ENCODE data around the gene TTLL6.
"Not testable (repeated sequence)": the region's sequence is repeated elsewhere in the genome, so short reads cannot be mapped to it uniquely, and the experiment has no call there.

TTLL6 gene

DNA sequence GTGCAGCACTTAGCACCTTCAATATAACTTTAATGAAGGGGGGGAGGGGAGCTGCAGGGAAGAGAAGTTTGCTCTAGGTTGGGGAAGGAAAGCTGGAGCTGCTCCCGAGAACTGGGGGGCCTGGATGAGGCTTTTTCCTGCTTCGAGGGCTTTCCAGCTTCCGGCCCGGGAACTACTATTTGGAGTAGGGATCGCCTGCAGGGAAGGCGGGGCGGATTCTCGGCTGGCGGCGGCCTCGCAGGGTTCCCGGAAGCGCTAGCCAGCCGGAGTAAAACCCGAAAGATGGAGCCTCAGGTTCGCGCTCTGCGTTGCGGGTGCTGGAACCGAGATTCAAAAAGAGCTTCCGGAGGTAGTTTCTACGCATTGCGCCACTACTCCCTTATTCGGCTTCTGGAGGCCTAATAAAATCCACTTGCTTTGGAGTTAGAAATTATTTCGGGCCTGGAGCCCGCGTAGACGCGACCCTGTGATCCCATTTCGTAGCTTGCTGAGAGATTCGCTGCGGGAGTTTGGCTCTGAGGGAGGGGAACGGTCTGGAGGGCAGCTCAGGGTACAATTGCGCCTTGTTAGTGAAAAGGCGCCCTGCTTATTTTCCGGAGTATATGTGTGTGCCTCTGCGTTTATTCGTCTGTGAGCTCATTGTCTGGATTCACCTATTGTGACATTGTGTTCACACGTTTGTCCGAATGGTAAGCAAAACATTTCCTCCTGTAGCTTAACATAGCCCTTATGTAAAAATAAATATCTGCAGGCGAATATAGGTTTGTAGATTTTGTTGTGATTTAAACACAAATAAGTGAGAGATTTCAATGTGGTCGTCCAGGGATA lies 93.4 kb downstream of the TTLL6 start:
- peaks cover 42% of the 10 kb centered on the region for H3K4me1 Mint-ChIP-seq
- H3K27me3 Mint-ChIP-seq = peaks cover 99% of the 10 kb centered on the region
- CTCF ChIA-PET = interaction anchor here (0.8 to 4.5 kb wide), 28 partner anchors 9 to 271 kb away, joined by 3 to 28 read pairs (median 6); no protein-coding TSS in a partner anchor
- H3K4me3 Mint-ChIP-seq = peak overlapping the region; percentile 22
- DNase-seq = peak; percentile 43
- H3K27ac Mint-ChIP-seq = peak overlapping the region; percentile 13
- H3K36me3 Mint-ChIP-seq = peaks cover 2% of the 10 kb centered on the region
- H3K9me3 Mint-ChIP-seq = no peaks in the 10 kb centered on the region

DNA sequence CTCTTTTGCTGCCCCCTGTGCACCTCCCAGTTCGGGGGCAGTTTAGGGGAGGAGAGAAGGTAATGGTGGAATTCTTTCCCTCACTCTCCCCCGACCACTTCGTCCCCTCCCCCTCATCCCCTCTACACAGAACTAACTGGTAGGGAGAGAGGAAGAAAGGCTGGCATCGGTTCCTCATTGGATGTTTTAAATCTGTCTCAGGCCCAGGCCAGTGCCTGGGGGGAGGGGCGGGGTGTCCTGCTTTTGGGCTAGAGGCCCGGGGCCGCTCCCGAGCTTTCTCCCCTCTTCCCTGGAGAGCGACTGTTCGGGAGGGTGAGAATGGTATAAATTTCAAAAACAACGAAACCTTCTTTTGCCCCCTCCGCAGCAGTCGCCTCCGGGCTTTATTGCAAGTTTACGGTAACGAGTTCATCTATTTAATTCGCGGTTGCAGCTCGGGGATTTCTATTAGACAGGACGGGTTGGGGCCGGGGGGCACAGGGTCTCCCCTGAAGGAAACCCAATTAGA lies 94.1 kb downstream of the TTLL6 start, which contains the start of gene PRAC2:
Gene PRAC2 (plus strand): TSS at position 271 of the 508 bp plus-strand sequence. CDS start 1,226 bp downstream, outside the sequence.
- peak within 1 kb of the TSS; percentile 22 for H3K4me3 Mint-ChIP-seq
- no peaks in the 10 kb centered on the region for H3K9me3 Mint-ChIP-seq

DNA sequence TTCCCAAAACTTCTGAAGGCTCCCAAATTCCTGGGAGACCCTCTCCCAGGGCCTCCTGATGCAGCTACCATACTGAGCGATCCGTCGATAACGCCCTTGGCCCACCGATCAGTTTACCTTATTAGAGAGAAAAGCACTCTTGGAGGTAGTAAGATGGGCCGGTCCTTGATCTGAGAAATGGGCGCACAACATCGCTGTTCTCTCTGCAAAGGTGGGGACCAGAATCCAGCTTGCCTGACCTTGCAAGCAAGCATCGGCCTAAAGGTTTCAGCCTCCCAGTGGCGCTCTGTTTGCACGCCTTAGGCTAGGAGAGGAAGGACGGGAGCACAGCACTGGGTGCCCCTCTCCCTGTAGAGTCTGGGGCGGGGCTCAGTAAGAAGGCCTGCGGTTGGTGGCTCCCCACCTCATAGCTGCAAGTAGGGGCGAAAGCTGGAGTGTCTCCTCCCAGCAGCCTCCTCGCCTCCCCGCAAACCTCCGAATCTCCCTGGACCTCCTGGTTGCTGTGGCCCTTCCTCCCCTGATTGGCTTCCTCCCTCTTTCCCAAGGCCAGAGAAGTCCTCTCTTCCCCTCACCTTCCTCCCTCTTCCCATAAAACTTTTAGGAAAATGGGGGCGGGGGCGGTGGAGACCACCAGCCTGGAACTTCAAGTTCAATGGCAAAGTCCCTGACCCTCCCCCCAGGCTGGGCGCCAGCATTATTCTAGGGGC lies 94.7 kb downstream of the TTLL6 start, which contains the start of gene PRAC1:
Gene PRAC1 (minus strand): TSS at position 318 of the 707 bp plus-strand sequence. CDS start 126 bp downstream, at position 192.
- peak within 1 kb of the TSS; percentile 21 for H3K4me3 Mint-ChIP-seq
- peaks cover 46% of the 10 kb centered on the region for H3K4me1 Mint-ChIP-seq
- DNase-seq = no peak
- no peaks in the 10 kb centered on the region for H3K9me3 Mint-ChIP-seq
- peaks cover 99% of the 10 kb centered on the region for H3K27me3 Mint-ChIP-seq
- peaks cover 7% of the 10 kb centered on the region for H3K36me3 Mint-ChIP-seq
- H3K27ac Mint-ChIP-seq = peak within 1 kb of the TSS; percentile 19
- CTCF ChIA-PET = interaction anchor here (1.9 to 4.5 kb wide), 6 partner anchors 10 to 157 kb away, joined by 4 to 28 read pairs (median 17); no protein-coding TSS in a partner anchor

More for the DNA sequence above, 94.1 kb downstream of the TTLL6 start, which contains the start of gene PRAC2:
- DNase-seq = no peak
- CTCF ChIA-PET = interaction anchor here (0.8 to 4.5 kb wide), 14 partner anchors 9 to 156 kb away, joined by 3 to 28 read pairs (median 7); no protein-coding TSS in a partner anchor
- Mint-ChIP-seq H3K4me1 (peaks cover 44% of the 10 kb centered on the region), H3K27ac (peak within 1 kb of the TSS; percentile 19), H3K27me3 (peaks cover 99% of the 10 kb centered on the region), H3K36me3 (peaks cover 7% of the 10 kb centered on the region)

DNA sequence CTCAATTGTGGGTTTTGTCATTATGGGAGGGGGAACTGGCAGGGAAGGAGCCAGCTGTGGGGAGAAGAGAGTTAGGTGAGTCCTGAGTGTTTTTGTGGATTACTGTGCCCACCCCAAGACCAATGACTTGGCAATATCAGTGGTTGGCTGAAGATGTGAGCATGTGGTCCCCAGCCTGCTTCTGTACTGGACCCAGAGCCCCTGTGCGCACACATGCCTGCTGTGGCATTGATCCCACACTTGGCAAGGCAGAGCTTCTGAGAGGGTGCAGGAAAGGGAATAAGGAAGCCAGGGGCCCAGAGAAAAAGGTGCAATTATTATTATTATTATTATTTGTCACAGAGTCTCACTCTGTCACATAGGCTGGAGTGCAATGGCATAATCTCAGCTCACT lies 96.0 kb downstream of the TTLL6 start:
- Mint-ChIP-seq H3K4me1 (peaks cover 46% of the 10 kb centered on the region), H3K36me3 (peaks cover 7% of the 10 kb centered on the region), H3K27me3 (peaks cover 96% of the 10 kb centered on the region), H3K27ac (no peak overlapping the region), H3K4me3 (no peak overlapping the region), H3K9me3 (no peaks in the 10 kb centered on the region)
- CTCF ChIA-PET = interaction anchor here (1.1 to 2.0 kb wide), 3 partner anchors 14 to 68 kb away, joined by 3 to 5 read pairs (median 3); no protein-coding TSS in a partner anchor
- DNase-seq = no peak

DNA sequence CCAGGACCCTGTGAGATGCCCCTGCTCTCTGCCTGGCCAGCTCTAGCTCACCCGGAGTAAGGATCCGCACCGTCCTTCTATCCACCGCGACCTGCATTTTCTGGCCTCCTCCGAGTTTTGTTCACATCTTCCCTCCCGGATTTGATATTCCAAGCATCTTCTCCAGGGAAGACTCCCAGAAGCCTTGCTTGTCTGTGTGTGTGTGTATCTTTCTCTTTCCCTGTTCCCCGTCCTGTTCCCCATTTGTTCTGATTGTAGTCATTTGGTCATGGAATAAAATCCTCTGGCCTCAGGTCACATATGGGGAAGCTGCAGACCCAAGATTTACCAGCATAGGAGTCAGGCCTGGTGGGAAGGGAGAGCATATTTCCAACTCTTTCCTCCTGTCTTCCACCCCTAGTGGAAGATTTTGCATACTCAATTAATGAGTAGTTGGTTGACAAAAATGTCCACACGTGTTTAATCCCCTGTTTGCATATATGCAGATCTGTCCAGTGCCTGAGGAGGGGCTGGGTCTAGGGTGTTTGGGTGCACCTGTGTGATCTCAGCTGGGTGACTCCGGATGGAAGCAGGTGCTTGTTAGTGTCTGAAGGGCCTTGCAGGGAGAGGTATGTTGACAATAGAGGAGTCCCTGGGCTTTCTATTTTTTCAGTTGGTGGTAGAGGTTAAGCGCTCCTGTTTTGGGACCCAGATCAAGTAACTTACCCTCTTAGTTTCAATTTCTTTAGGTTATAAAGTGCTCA lies 96.6 kb downstream of the TTLL6 start:
- Mint-ChIP-seq H3K4me1 (peaks cover 47% of the 10 kb centered on the region), H3K27ac (peak overlapping the region; percentile 78), H3K27me3 (peaks cover 96% of the 10 kb centered on the region), H3K4me3 (peak overlapping the region; percentile 24), H3K9me3 (no peaks in the 10 kb centered on the region), H3K36me3 (peaks cover 7% of the 10 kb centered on the region)
- no peak for DNase-seq
- CTCF ChIA-PET = interaction anchor here (1.1 to 2.0 kb wide), 3 partner anchors 14 to 69 kb away, joined by 3 to 5 read pairs (median 3); no protein-coding TSS in a partner anchor

DNA sequence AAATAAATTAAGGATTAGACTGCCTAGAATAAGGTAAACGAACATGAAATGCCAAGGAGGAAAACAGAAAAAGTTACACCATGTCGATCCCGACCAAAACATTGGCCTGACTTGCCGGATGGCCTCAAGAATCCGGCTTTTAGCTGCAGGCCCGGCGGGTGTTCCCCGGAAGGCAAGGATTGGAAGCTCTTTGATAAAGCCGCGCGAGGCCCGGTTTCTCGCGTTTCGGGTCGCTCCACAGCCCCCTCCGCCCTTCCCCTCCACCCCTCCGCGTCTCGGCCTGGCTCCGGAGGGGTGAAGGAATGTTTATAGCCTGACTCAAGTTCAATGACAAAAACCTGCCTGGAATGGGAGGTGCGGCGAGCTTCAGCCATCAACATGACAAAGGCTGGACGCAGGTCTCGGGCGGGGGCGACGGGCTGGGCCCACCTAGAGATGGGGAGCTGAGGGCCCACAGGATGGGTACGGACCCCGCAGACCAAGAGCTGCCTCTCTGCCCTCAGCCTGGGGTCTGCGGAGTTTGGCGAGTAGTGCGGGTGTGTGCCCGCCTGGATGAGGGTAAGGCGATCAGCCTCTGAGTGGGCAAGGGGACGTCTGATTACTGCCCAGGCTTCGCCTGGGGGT lies 97.3 kb downstream of the TTLL6 start:
- Mint-ChIP-seq H3K4me3 (no peak overlapping the region), H3K9me3 (no peaks in the 10 kb centered on the region), H3K36me3 (peaks cover 7% of the 10 kb centered on the region), H3K4me1 (peaks cover 43% of the 10 kb centered on the region), H3K27me3 (peaks cover 95% of the 10 kb centered on the region), H3K27ac (peak overlapping the region; percentile 78)
- CTCF ChIA-PET = interaction anchor here (0.9 kb wide), 1 partner anchor 28 kb away, joined by 3 read pairs; no protein-coding TSS in a partner anchor
- no peak for DNase-seq

DNA sequence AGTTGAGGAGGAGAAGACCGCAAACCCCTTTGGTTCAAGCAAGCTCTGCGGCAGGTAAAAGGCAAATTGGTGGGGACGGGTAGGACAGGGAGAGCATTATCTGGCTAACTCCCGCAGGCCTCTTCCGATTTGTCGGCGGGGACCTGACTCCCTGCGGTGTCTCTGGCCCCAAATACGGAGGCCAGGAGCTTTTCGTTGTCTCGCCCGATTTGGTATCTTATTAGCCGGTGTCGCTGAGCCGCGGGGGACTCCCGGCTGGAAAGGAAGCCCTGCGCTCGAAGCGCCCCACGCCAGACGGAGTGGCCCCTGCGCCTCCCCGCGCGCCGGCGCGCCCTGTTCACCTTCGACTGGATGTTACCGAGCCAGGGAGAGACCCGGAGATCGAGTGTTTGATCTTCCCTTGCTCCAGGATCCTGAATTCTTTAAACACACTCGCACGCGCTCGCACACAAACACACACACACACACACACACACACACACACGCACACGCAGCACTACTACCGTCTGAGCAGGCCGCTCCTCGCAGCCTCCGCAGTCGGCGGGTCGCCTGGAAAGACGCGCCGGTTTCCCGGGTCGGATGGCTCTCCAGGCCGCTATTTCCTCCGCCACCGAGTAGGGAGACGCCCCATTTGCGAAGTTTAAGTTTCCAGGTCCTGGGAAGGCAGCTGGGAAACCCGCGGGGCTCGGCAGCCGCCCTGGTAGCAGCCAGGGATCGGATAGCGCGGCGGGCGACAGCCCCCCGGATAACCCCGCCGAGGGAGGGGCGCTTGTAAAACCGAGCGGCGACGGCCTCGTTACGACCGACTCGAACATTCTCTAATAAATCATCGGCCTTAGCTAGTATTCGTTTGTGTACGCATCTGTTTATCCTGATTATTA lies 98.0 kb downstream of the TTLL6 start:
- Mint-ChIP-seq H3K4me3 (peak overlapping the region; percentile 23), H3K9me3 (no peaks in the 10 kb centered on the region), H3K27ac (peak overlapping the region; percentile 70), H3K4me1 (peaks cover 36% of the 10 kb centered on the region), H3K27me3 (peaks cover 94% of the 10 kb centered on the region), H3K36me3 (peaks cover 7% of the 10 kb centered on the region)
- CTCF ChIA-PET = interaction anchor here (0.9 kb wide), 1 partner anchor 29 kb away, joined by 3 read pairs; no protein-coding TSS in a partner anchor
- peak; percentile 27 for DNase-seq

DNA sequence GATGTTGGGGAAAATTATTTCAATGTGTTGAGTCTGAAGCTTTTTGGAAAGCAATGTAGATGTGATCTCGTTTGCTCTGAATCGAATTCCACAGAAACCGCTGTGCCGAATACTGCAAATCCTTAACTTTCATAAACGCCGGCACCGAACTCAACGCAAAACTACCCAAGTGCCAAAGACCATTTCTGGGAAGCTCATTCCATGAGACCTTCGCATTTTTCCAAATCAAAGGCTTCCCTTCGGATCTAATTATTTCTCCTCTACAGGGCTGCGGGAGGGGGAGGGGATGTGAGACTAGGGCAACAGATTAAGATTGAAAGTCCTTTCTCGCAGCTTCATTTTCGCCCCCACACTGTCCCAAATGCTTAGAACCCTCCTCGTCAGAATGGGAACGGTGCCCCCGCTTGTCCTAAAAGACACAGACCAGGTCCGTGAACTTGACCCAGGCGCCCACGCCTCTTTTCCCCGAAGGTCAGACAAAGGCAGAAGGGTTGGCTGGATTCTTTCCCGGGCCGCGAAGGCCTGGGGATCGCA lies 98.7 kb downstream of the TTLL6 start:
- peak overlapping the region; percentile 23 for H3K4me3 Mint-ChIP-seq
- H3K9me3 Mint-ChIP-seq = no peaks in the 10 kb centered on the region

DNA sequence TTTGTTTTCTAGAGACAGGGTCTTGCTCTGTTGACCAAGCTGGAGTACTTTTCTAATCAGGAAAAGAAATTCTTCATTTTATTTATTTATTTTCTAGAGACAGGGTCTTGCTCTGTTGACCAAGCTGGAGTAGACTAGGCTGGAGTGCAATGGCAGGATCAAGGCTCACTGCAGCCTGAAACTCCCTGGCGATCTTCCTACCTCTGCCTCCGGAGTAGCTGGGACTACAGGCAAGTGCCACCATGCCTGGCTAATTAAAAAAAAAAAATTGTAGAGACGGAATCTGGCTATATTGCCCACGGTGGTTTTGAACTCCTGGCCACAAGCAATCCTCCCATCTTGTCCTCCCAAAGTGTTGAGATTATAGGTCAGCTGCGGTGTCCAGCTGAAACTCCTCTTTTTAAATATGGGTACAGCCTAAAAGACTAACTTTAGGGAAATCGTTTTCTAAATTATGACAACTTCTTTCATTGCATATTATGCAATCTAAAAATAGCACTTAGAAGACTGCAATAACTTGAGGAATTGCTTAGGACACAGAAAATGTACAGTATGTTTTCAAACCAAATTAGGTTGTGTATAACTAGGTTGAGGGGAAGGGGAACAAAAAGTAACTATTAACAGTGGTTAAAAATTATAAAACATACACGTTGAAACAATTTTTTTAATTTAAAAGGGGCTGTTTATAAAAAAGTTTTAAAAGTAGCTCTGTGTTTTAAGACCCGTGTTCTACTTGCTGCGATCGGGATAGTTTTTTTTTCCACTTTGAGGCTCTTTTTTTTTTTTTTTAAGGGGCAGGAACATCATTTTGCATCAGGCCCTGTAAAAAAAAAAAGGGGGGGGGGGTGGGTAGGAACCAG lies 99.4 kb downstream of the TTLL6 start:
- Mint-ChIP-seq H3K9me3 (no peaks in the 10 kb centered on the region), H3K27ac (peak overlapping the region; percentile 55), H3K36me3 (peaks cover 7% of the 10 kb centered on the region), H3K27me3 (peaks cover 94% of the 10 kb centered on the region), H3K4me3 (no peak overlapping the region), H3K4me1 (peaks cover 23% of the 10 kb centered on the region)
- CTCF ChIA-PET = interaction anchor here (0.6 to 2.0 kb wide), 5 partner anchors 15 to 212 kb away, joined by 4 to 6 read pairs (median 5); no protein-coding TSS in a partner anchor
- DNase-seq = no peak

More for the DNA sequence above, 98.7 kb downstream of the TTLL6 start:
- Mint-ChIP-seq H3K36me3 (peaks cover 7% of the 10 kb centered on the region), H3K4me1 (peaks cover 30% of the 10 kb centered on the region), H3K27ac (peak overlapping the region; percentile 52), H3K27me3 (peaks cover 94% of the 10 kb centered on the region)
- no peak for DNase-seq
- CTCF ChIA-PET = interaction anchor here (2.0 kb wide), 1 partner anchor 14 kb away, joined by 4 read pairs; no protein-coding TSS in a partner anchor

DNA sequence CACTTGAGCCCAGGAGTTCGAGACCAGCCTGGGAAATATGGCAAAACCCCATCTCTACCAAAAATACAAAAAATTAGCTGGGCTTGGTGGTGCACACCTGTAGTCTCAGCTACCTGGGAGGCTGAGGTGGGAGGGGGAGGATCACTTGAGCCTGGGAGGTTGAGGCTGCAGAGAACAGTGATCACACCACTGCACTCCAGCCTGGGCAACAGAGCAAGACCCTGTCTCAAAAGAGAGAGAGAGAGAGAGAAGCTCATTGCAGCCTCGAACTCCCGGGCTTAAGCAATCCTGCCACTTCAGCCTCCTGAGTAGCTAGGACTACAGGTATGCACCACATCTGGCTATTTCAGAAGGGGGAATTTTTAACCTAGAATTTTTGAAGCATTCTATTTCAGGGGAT lies 100.5 kb downstream of the TTLL6 start:
- CTCF ChIA-PET = interaction anchor here (0.7 to 2.0 kb wide), 5 partner anchors 8 to 163 kb away, joined by 3 to 6 read pairs (median 5); no protein-coding TSS in a partner anchor
- H3K36me3 Mint-ChIP-seq, H3K4me3 Mint-ChIP-seq, H3K9me3 Mint-ChIP-seq, DNase-seq, H3K27ac Mint-ChIP-seq: not testable (repeated sequence)
- Mint-ChIP-seq H3K4me1 (peaks cover 21% of the 10 kb centered on the region), H3K27me3 (peaks cover 92% of the 10 kb centered on the region)
